Gastroesophageal sphincter (tissue), 3 donors: ENCODE measurements around the gene NELFCD.

Experiments
- CTCF ChIP-seq, 4 experiments: fragments of 200-600 bp in 2 of 4; fragments of 450-650 bp in 2 of 4; sonication (generic) in 1 of 4; IDR thresholded peaks; one replicate each; pipeline ENCODE4 v1.5.1; 2017 to 2019; ENCODE audit warnings: antibody characterized with exemption in 4 of 4, mild to moderate bottlenecking in 2 of 4, moderate library complexity in 2 of 4
- EP300 ChIP-seq: sonication (generic); formaldehyde crosslinking; IDR thresholded peaks from one replicate; pipeline ENCODE4 v1.6.1; 2017; ENCODE audit warnings: antibody characterized with exemption, mild to moderate bottlenecking
- POLR2A ChIP-seq, 2 donors: fragments of 450-650 bp; IDR thresholded peaks; one replicate each; pipeline ENCODE4 v1.6.1; 2017; ENCODE audit warnings: antibody characterized with exemption in 2 of 2, mild to moderate bottlenecking in 2 of 2, moderate library complexity in 1 of 2
- POLR2AphosphoS5 ChIP-seq: sonication (generic); formaldehyde crosslinking; IDR thresholded peaks from one replicate; pipeline ENCODE4 v1.6.1; 2017; ENCODE audit warnings: antibody characterized with exemption

- no peak for TF ChIP-seq POLR2A (IDR thresholded peaks at IDR 0.05)
- no peak for TF ChIP-seq CTCF (IDR thresholded peaks at IDR 0.05)
- no peak for TF ChIP-seq POLR2AphosphoS5
- TF ChIP-seq EP300: no peak
Measured at GRCh38 chr20:58975353-58975752, 5.7 kb upstream of the NELFCD start.
